Measurements from ENCODE around the gene HOXA3. TPM values are rescaled to one million over a fixed set of nuclear protein-coding genes. Genes with fewer than 3 reads are reported as not detected.

The HOXA3 gene
- total RNA-seq, 3 donors from 2014 or later (not counting 1 experiment from before 2014, with no cell fraction given): 0.32 to 0.78 (median 0.35) TPM

GRCh38 chr7:27191833-27192545 lies 39.6 kb upstream of the HOXA3 start:
- intact Hi-C loops (cut with micrococcal nuclease): no loop called here
- ATAC-seq: no peak
- no peaks in the 10 kb centered on the region for H3K9me3 ChIP-seq (ENCODE audit: control insufficient read depth, insufficient read depth, low read length)
- H3K27me3 Mint-ChIP-seq (ENCODE audit: low read depth in 2 of 2): peaks cover 79 to 91% of the 10 kb centered on the region in 2 donors
- H3K27ac Mint-ChIP-seq: no peak overlapping the region
- no peak overlapping the region for H3K4me3 ChIP-seq (ENCODE audit: low read length)
- peak overlapping the region; percentile 55 for H3K4me3 Mint-ChIP-seq
- DNase-seq: peak in 1 of 2 donors; percentile 14
- peaks cover 37 to 42% of the 10 kb centered on the region in 2 donors for H3K4me1 Mint-ChIP-seq
- no peak for TF ChIP-seq CTCF (IDR thresholded peaks at IDR 0.05)
- H3K9me3 Mint-ChIP-seq: no peaks in the 10 kb centered on the region
- H3K27me3 ChIP-seq (ENCODE audit: control insufficient read depth, insufficient read depth, low read length): peaks cover 93% of the 10 kb centered on the region
- H3K27ac ChIP-seq (ENCODE audit: low read length): no peak overlapping the region
- 16% methylated on average over 42 of the region's 42 CpGs for WGBS (ENCODE audit: insufficient coverage)
- peaks cover 44% of the 10 kb centered on the region for H3K4me1 ChIP-seq (ENCODE audit: control insufficient read depth, insufficient read depth, low read length)
- H3K36me3 Mint-ChIP-seq: no peaks in the 10 kb centered on the region
- H3K36me3 ChIP-seq (ENCODE audit: control insufficient read depth, insufficient read depth, low read length): no peaks in the 10 kb centered on the region

GRCh38 chr7:27191161-27191731 lies 38.9 kb upstream of the HOXA3 start:
- no peak for TF ChIP-seq CTCF (IDR thresholded peaks at IDR 0.05)
- Histone ChIP-seq H3K4me3 (ENCODE audit: low read length) (no peak overlapping the region), H3K9me3 (ENCODE audit: control insufficient read depth, insufficient read depth, low read length) (no peaks in the 10 kb centered on the region), H3K27me3 (ENCODE audit: control insufficient read depth, insufficient read depth, low read length) (peaks cover 92% of the 10 kb centered on the region), H3K4me1 (ENCODE audit: control insufficient read depth, insufficient read depth, low read length) (peaks cover 44% of the 10 kb centered on the region), H3K27ac (ENCODE audit: low read length) (no peak overlapping the region), H3K36me3 (ENCODE audit: control insufficient read depth, insufficient read depth, low read length) (no peaks in the 10 kb centered on the region)
- peaks cover 39 to 42% of the 10 kb centered on the region in 2 donors for H3K4me1 Mint-ChIP-seq
- H3K9me3 Mint-ChIP-seq: no peaks in the 10 kb centered on the region
- 42% methylated on average over 15 of the region's 15 CpGs for WGBS (ENCODE audit: insufficient coverage)
- intact Hi-C loops (cut with micrococcal nuclease): no loop called here
- ATAC-seq: no peak
- H3K36me3 Mint-ChIP-seq: no peaks in the 10 kb centered on the region
- peak in 1 of 2 donors; percentile 11 for DNase-seq
- H3K27me3 Mint-ChIP-seq (ENCODE audit: low read depth in 2 of 2): peaks cover 80 to 92% of the 10 kb centered on the region in 2 donors
- no peak overlapping the region for H3K27ac Mint-ChIP-seq
- H3K4me3 Mint-ChIP-seq: peak overlapping the region; percentile 45

GRCh38 chr7:27189997-27190748 lies 37.8 kb upstream of the HOXA3 start:
- no peak overlapping the region for H3K27ac ChIP-seq (ENCODE audit: low read length)
- Mint-ChIP-seq H3K27me3 (ENCODE audit: low read depth in 2 of 2) (peaks cover 82 to 92% of the 10 kb centered on the region in 2 donors), H3K9me3 (no peaks in the 10 kb centered on the region), H3K36me3 (no peaks in the 10 kb centered on the region), H3K27ac (no peak overlapping the region), H3K4me1 (peaks cover 48 to 50% of the 10 kb centered on the region in 2 donors), H3K4me3 (peak overlapping the region; percentile 85)
- ATAC-seq (no peak), DNase-seq (peak in 1 of 2 donors; percentile 10)
- H3K9me3 ChIP-seq (ENCODE audit: control insufficient read depth, insufficient read depth, low read length): no peaks in the 10 kb centered on the region
- WGBS (ENCODE audit: insufficient coverage): 52% methylated on average over 7 of the region's 7 CpGs
- peaks cover 53% of the 10 kb centered on the region for H3K4me1 ChIP-seq (ENCODE audit: control insufficient read depth, insufficient read depth, low read length)
- no peaks in the 10 kb centered on the region for H3K36me3 ChIP-seq (ENCODE audit: control insufficient read depth, insufficient read depth, low read length)
- peaks cover 93% of the 10 kb centered on the region for H3K27me3 ChIP-seq (ENCODE audit: control insufficient read depth, insufficient read depth, low read length)
- no peak for TF ChIP-seq CTCF (IDR thresholded peaks at IDR 0.05)
- intact Hi-C loops (cut with micrococcal nuclease): loop anchor here (5.0 kb wide), 1 partner anchor 38 kb away; the partner anchor contains the start of gene HOXA3
- no peak overlapping the region for H3K4me3 ChIP-seq (ENCODE audit: low read length)
